SU-DHL-6 (cell line): ENCODE measurements around the gene MDM4.

Source experiments
- H2AFZ ChIP-seq: fragments of 200-600 bp; sonication (generic); 2 replicates; pipeline ENCODE4 v1.6.1; 2014; ENCODE audit warnings: low read depth, mild to moderate bottlenecking, moderate library complexity, mixed read lengths, antibody characterized with exemption, low read length; ENCODE audit not compliant: severe bottlenecking
- H3F3A ChIP-seq: fragments of 200-600 bp; shearing (Covaris generic); 2 replicates; pipeline ENCODE4 v1.6.0; 2016; ENCODE audit warnings: antibody characterized with exemption, mild to moderate bottlenecking; ENCODE audit not compliant: insufficient read depth
- H3K27ac ChIP-seq: fragments of 200-600 bp; sonication (generic); 2 replicates; pipeline ENCODE4 v1.5.1; 2016; ENCODE audit warnings: low read depth, mild to moderate bottlenecking, low read length, moderate library complexity, mixed read lengths
- H3K27me3 ChIP-seq: fragments of 200-600 bp; sonication (generic), shearing (Covaris generic); 2 replicates; pipeline ENCODE4 v1.6.0; 2014; ENCODE audit warnings: mild to moderate bottlenecking, low read length
- H3K36me3 ChIP-seq: fragments of 200-600 bp; sonication (generic); 2 replicates; pipeline ENCODE4 v1.6.1; 2014; ENCODE audit warnings: mild to moderate bottlenecking, low read length, mixed read lengths
- H3K4me2 ChIP-seq: fragments of 300-600, 200-600 bp; shearing (Covaris generic), sonication (generic); 2 replicates; pipeline ENCODE4 v1.6.0; 2014; ENCODE audit warnings: low read length, low read depth, mild to moderate bottlenecking; ENCODE audit not compliant: poor library complexity, severe bottlenecking
- H3K4me3 ChIP-seq: fragments of 200-600 bp; sonication (generic); 2 replicates; pipeline ENCODE4 v1.5.1; 2014; ENCODE audit warnings: antibody characterized with exemption, low read length, mild to moderate bottlenecking, mixed read lengths; ENCODE audit not compliant: insufficient read depth, poor library complexity, severe bottlenecking
- H3K79me2 ChIP-seq: fragments of 200-600 bp; sonication (generic); 2 replicates; pipeline ENCODE4 v1.6.1; 2014; ENCODE audit warnings: mild to moderate bottlenecking, low read length, moderate library complexity; ENCODE audit not compliant: insufficient read depth
- H3K9ac ChIP-seq: fragments of 200-600 bp; sonication (generic); 2 replicates; pipeline ENCODE4 v1.7.0; 2014; ENCODE audit warnings: mild to moderate bottlenecking, low read length
- H3K9me2 ChIP-seq: fragments of 200-600 bp; sonication (generic); replicated peaks from 2 replicates; pipeline ENCODE4 v1.6.1; 2014; ENCODE audit warnings: low read length; ENCODE audit not compliant: insufficient read depth
- H3K9me3 ChIP-seq: fragments of 200-600 bp; sonication (generic); 2 replicates; pipeline ENCODE4 v1.6.1; 2014; ENCODE audit warnings: low read length, mixed read lengths; ENCODE audit not compliant: insufficient read depth
- H4K20me1 ChIP-seq: fragments of 200-600 bp; sonication (generic); 2 replicates; pipeline ENCODE4 v1.6.1; 2014; ENCODE audit warnings: low read depth, mild to moderate bottlenecking, antibody characterized with exemption, low read length, moderate library complexity, mixed read lengths
- CTCF ChIP-seq: fragments of 200-600 bp; sonication (generic); IDR thresholded peaks from one replicate; pipeline ENCODE4 v1.5.1; 2017; ENCODE audit warnings: antibody characterized with exemption, mild to moderate bottlenecking, low read length, moderate library complexity; ENCODE audit not compliant: insufficient read depth, poor library complexity, severe bottlenecking
- EZH2phosphoT487 ChIP-seq: fragments of 200-600 bp; sonication (generic), shearing (Covaris generic); conservative IDR thresholded peaks from 2 replicates; pipeline ENCODE4 v1.6.1; 2018; ENCODE audit warnings: mild to moderate bottlenecking, antibody characterized with exemption, low read length, moderate library complexity, mixed read lengths

MDM4 gene

GRCh38 chr1:204571128-204571527, 54.9 kb downstream of the MDM4 start:
- H3K79me2 ChIP-seq: no peaks in the 10 kb centered on the region
- H4K20me1 ChIP-seq: no peaks in the 10 kb centered on the region
- H3K4me2 ChIP-seq: no peak overlapping the region
- TF ChIP-seq CTCF (no peak), EZH2phosphoT487 (no peak)
- no peak overlapping the region for H3K27ac ChIP-seq
- H3K9ac ChIP-seq: no peak overlapping the region
- H3K36me3 ChIP-seq: no peaks in the 10 kb centered on the region
- H3K9me3 ChIP-seq: no peaks in the 10 kb centered on the region
- no peak overlapping the region for H3K4me3 ChIP-seq
- H3F3A ChIP-seq: no peaks in the 10 kb centered on the region
- H3K27me3 ChIP-seq: no peaks in the 10 kb centered on the region
- no peaks in the 10 kb centered on the region for H3K9me2 ChIP-seq
- H2AFZ ChIP-seq: no peak overlapping the region

GRCh38 chr1:204571631-204572030, 55.4 kb downstream of the MDM4 start:
- no peak overlapping the region for H3K27ac ChIP-seq
- no peaks in the 10 kb centered on the region for H3K79me2 ChIP-seq
- no peak overlapping the region for H3K4me3 ChIP-seq
- no peak for TF ChIP-seq EZH2phosphoT487
- TF ChIP-seq CTCF: no peak
- H2AFZ ChIP-seq: no peak overlapping the region
- no peaks in the 10 kb centered on the region for H3K9me2 ChIP-seq
- no peaks in the 10 kb centered on the region for H3F3A ChIP-seq
- H3K27me3 ChIP-seq: no peaks in the 10 kb centered on the region
- no peak overlapping the region for H3K4me2 ChIP-seq
- H3K9me3 ChIP-seq: no peaks in the 10 kb centered on the region
- H3K9ac ChIP-seq: no peak overlapping the region
- no peaks in the 10 kb centered on the region for H3K36me3 ChIP-seq
- no peaks in the 10 kb centered on the region for H4K20me1 ChIP-seq

- Histone ChIP-seq H3K27ac (no peak overlapping the region), H2AFZ (no peak overlapping the region), H3F3A (no peaks in the 10 kb centered on the region), H3K79me2 (no peaks in the 10 kb centered on the region), H3K27me3 (no peaks in the 10 kb centered on the region), H3K9me2 (no peaks in the 10 kb centered on the region), H3K4me2 (no peak overlapping the region), H3K36me3 (no peaks in the 10 kb centered on the region), H3K9ac (no peak overlapping the region), H4K20me1 (no peaks in the 10 kb centered on the region), H3K4me3 (no peak overlapping the region), H3K9me3 (no peaks in the 10 kb centered on the region)
- no peak for TF ChIP-seq EZH2phosphoT487
- no peak for TF ChIP-seq CTCF
These were observed 57.0 kb downstream of the MDM4 start for GRCh38 chr1:204572923-204573922.
